Prostate gland (tissue), 2 donors: ENCODE measurements around the gene SRGAP3. TPM values are rescaled to one million over a fixed set of nuclear protein-coding genes. Genes with fewer than 3 reads are reported as not detected.
"Not testable (repeated sequence)": the region's sequence is repeated elsewhere in the genome, so short reads cannot be mapped to it uniquely, and the experiment has no call there.

Source experiments
- DNase-seq: peaks from one replicate; pipeline ENCODE4 v3.0.0-alpha.2; 2019; ENCODE audit warnings: low spot score
- H3K27ac ChIP-seq, 2 donors: fragments of 200-600 bp; sonication (generic); 2 replicates each; pipeline ENCODE4 v1.5.1; 2017 to 2019
- H3K27me3 ChIP-seq: fragments of 200-600 bp; sonication (generic); replicated peaks from 2 replicates; pipeline ENCODE4 v1.5.1; 2019; ENCODE audit not compliant: insufficient read depth
- H3K36me3 ChIP-seq, 2 donors: fragments of 200-600 bp; sonication (generic); 1 replicate in 1 of 2; 2 replicates in 1 of 2; pipeline versions ENCODE4 v1.5.1 to v1.8.1; 2017 to 2019
- H3K4me1 ChIP-seq: fragments of 200-600 bp; sonication (generic); replicated peaks from 2 replicates; pipeline ENCODE4 v1.5.1; 2019
- H3K4me3 ChIP-seq, 2 donors: fragments of 200-600 bp; sonication (generic); 2 replicates each; pipeline ENCODE4 v1.5.1; 2017 to 2019
- H3K9me3 ChIP-seq: fragments of 200-600 bp; sonication (generic); 2 replicates; pipeline ENCODE4 v1.5.1; 2017
- CTCF ChIP-seq, 4 experiments: fragments of 200-600 bp in 2 of 4; fragments of 450-650 bp in 2 of 4; sonication (generic) in 2 of 4; IDR thresholded peaks; 1 replicate in 3 of 4; 2 replicates in 1 of 4; pipeline ENCODE4 v1.5.1; 2016 to 2019; ENCODE audit warnings: antibody characterized with exemption in 4 of 4, mild to moderate bottlenecking in 2 of 4, moderate library complexity in 2 of 4
- POLR2A ChIP-seq: fragments of 450-650 bp; IDR thresholded peaks from one replicate; pipeline ENCODE4 v1.6.1; 2016; ENCODE audit warnings: antibody characterized with exemption, mild to moderate bottlenecking
- POLR2AphosphoS5 ChIP-seq: sonication (generic); formaldehyde crosslinking; IDR thresholded peaks from one replicate; pipeline ENCODE4 v1.6.1; 2017; ENCODE audit warnings: antibody characterized with exemption
- WGBS: methylation state at CpG from one replicate; pipeline ENCODE4 v1.1.5; 2018; 5-methylcytosine and 5-hydroxymethylcytosine counted together
- intact Hi-C: fragments of 100-400 bp; cut with DNase I; formaldehyde crosslinking; loops from one replicate; pipeline ENCODE4 v1.14.2; 2022
- total RNA-seq, 2 donors: library from RNA; depleted of rRNA; stranded (reverse); fragments of >200 nt; gene quantifications; one replicate each; pipeline ENCODE4 v1.1.0, GENCODE V29; 2016

SRGAP3 gene
- 10 to 100 TPM; 23.6 to 50.3 TPM for total RNA-seq

DNA sequence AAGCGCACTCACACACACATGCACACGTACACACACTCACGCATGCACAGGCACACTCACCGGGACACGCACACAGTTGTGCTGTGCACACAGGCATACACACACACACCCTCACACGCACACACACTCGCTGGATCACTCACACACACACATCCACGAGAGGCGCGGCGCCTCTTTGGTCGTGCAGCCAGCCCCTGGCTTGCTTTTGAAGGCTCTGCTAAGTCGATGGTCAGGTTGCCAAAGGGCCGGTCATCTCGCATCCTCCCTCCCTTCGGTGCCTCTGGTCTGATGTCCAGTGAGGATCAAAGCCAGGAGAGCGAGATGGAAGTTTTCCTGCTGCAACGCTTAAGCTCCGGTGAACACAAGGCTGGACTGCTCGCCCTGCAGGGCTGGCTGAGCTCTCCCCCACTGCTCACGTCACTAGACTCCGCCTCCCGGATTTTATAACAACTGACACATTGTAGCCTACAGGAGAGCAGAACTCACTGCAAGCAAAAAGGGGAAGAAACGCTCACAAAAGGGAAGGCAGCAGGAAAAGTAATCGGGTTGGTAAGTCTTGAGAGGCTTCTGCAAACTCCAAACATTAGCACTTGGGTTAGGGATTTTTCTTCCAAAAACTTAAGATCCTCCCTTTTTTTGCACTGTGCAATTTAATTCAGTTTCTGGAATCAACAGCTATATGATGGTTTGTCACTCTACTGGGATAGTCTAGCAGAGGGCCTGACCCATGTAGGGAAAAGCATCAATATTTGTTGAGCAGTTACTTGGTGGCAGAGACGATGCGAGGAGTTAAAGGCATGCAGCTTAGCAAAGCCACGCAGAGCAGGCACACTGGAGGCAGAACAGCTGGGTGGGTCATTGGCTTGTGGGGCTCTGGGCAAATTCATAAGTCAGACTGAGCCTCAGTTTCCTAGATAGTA is at the start of gene SRGAP3:
Gene SRGAP3, minus strand, starts transcription at position 374 of the 920 bp plus-strand sequence. CDS start 695 bp downstream, outside the sequence.
- WGBS = 2% methylated on average over 28 of the region's 28 CpGs
- no peaks in the 10 kb centered on the region for H3K9me3 ChIP-seq
- H3K36me3 ChIP-seq = no peaks in the 10 kb centered on the region
- no peaks in the 10 kb centered on the region for H3K27me3 ChIP-seq
- peak; percentile 91 for DNase-seq
- peak; percentile 91 for TF ChIP-seq POLR2AphosphoS5
- TF ChIP-seq POLR2A = peak; percentile 81
- TF ChIP-seq CTCF (IDR thresholded peaks at IDR 0.05) = peak in 2 of 4 experiments; percentile 67 to 76
- peak within 1 kb of the TSS; percentile 40 to 41 for H3K4me3 ChIP-seq
- H3K27ac ChIP-seq = peak within 1 kb of the TSS; percentile 21 to 26
- no peaks in the 10 kb centered on the region for H3K4me1 ChIP-seq
- intact Hi-C loops = loop anchor here (5.0 kb wide), 1 partner anchor 107 kb away; no protein-coding TSS in a partner anchor

DNA sequence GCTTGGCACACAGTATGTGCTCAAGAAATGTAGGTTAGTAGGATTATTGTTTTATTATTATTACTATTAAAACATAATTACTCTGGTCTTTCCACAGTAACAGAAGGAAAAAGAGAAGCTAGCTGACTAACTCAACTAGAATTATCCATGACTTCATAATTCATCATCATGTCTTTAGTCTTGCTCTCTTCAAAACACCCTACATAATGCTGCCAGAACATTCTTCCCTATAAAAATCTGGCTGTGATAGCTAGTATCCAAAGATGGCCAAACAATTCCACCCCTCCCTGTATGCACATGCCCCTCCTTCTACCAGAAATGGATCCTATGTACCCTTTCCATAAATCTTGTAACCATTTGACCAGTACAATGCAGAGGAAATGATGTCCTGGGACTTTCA is 48.8 kb upstream of the SRGAP3 start:
- Histone ChIP-seq H3K27me3 (no peaks in the 10 kb centered on the region), H3K36me3 (no peaks in the 10 kb centered on the region), H3K9me3 (no peaks in the 10 kb centered on the region), H3K4me3 (no peak overlapping the region), H3K4me1 (no peaks in the 10 kb centered on the region), H3K27ac (no peak overlapping the region)
- intact Hi-C loops = loop anchor here (10.0 kb wide), 1 partner anchor 193 kb away; no protein-coding TSS in a partner anchor
- no peak for DNase-seq
- TF ChIP-seq CTCF (IDR thresholded peaks at IDR 0.05) (no peak), POLR2A (no peak), POLR2AphosphoS5 (no peak)

DNA sequence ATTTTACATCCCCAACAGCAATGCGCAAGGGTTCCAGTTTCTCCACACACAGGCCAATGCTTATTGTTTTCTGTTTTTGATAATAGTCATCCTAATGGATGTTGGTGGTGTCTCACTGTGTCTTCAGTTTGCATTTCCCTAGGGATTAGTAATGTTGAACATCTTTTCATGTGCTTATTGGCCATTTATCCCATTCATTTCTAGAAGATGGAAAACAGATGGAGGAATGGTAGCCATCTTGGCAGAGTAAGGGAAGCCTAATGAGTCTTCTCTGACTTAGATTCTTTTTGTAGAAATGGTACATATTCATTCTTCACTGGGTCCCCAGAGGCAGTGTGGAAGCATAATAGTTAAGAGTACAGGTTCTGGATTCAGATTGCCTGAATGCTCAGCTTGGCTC is 46.8 kb upstream of the SRGAP3 start:
- DNase-seq = no peak
- H3K36me3 ChIP-seq = no peaks in the 10 kb centered on the region
- TF ChIP-seq POLR2A (no peak), CTCF (IDR thresholded peaks at IDR 0.05) (no peak), POLR2AphosphoS5 (no peak)
- H3K9me3 ChIP-seq = no peaks in the 10 kb centered on the region
- no peaks in the 10 kb centered on the region for H3K27me3 ChIP-seq
- intact Hi-C loops = loop anchor here (10.0 kb wide), 1 partner anchor 191 kb away; no protein-coding TSS in a partner anchor
- H3K27ac ChIP-seq = no peak overlapping the region
- no peak overlapping the region for H3K4me3 ChIP-seq
- WGBS = 100% methylated on average over 1 of the region's 1 CpG
- H3K4me1 ChIP-seq = no peaks in the 10 kb centered on the region

DNA sequence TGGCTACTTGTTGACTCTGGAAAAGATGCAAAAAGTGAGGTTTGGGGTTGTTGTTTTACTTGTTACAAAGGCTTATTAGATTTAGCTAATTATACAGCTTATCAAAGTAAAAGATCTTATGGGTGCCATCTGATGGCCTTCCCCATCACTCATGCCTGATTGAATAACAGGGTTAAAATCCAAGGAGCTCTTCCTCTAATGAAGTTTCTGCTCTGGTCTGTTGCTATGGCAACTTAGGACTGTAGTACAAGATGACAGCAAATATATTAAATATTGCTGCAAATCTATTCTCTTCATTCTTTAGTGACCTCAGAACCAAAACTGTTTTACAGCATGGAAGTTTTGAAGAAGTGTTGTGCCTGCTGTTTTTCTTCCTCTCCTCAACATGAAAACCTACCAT is 45.6 kb upstream of the SRGAP3 start:
- H3K4me3 ChIP-seq = no peak overlapping the region
- no peak for DNase-seq
- TF ChIP-seq CTCF (IDR thresholded peaks at IDR 0.05) = no peak
- TF ChIP-seq POLR2AphosphoS5 = no peak
- no peak for TF ChIP-seq POLR2A
- H3K27me3 ChIP-seq = no peaks in the 10 kb centered on the region
- no peaks in the 10 kb centered on the region for H3K4me1 ChIP-seq
- intact Hi-C loops = loop anchor here (10.0 kb wide), 1 partner anchor 190 kb away; no protein-coding TSS in a partner anchor
- H3K27ac ChIP-seq = no peak overlapping the region
- no peaks in the 10 kb centered on the region for H3K9me3 ChIP-seq
- H3K36me3 ChIP-seq = no peaks in the 10 kb centered on the region

DNA sequence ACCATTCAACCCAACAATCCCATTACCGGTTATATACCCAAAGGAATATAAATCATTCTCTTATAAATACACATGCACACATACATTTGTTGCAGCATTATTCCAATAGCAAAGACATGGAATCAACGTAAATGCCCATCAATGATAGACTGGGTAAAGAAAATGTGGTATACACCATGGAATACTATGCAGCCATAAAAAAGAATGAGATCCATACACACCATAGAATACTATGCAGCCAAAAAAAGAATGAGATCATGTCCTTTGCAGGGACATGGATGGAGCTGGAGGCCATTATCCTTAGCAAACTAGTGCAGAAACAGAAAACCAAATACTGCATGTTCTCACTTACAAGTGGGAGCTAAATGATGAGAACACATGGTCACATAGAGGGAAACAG is 44.5 kb upstream of the SRGAP3 start:
- intact Hi-C loops = loop anchor here (10.0 kb wide), 1 partner anchor 189 kb away; no protein-coding TSS in a partner anchor
- not testable (repeated sequence) for H3K4me1 ChIP-seq, DNase-seq, H3K4me3 ChIP-seq, H3K27me3 ChIP-seq, H3K27ac ChIP-seq, H3K9me3 ChIP-seq, H3K36me3 ChIP-seq
- 92% methylated on average over 2 of the region's 2 CpGs for WGBS
